IMR-90 (cell line): ENCODE results near the gene MTTP. TPM values are rescaled to one million over a fixed set of nuclear protein-coding genes. Genes with fewer than 3 reads are reported as not detected.

Experiments used
- ATAC-seq: fragments of 200-7000 bp; cut with Tn5 transposase; 2 replicates; pipeline ENCODE4 v1.9.1; 2020; ENCODE audit warnings: low read depth, mild to moderate bottlenecking, moderate library complexity
- BruUV-seq: library from RNA; stranded (reverse); fragments of 400-500 nt; replicated peaks from 2 replicates; lab custom pipeline; 2021; lab: Mats Ljungman, UMichigan
- CTCF ChIA-PET: fragments of 300-600 bp; formaldehyde crosslinking; extraction: SDS; loops from one replicate; lab custom pipeline; 2021; ENCODE audit warnings: antibody characterized with exemption; lab: Yijun Ruan, JAX
- POLR2A ChIA-PET: fragments of 300-600 bp; sonication (Branson Sonifier 250); formaldehyde crosslinking; loops from one replicate; lab custom pipeline; 2022; ENCODE audit warnings: antibody characterized with exemption; ENCODE audit not compliant: unreplicated experiment; lab: Charles Lee
- DNase-seq: peaks from one replicate; pipeline ENCODE4 v3.0.0; 2013
- H2AFZ ChIP-seq: replicated peaks from 2 replicates; pipeline ENCODE3; 2013; ENCODE audit warnings: low read length, mild to moderate bottlenecking; ENCODE audit not compliant: poor library complexity
- H2AK5ac ChIP-seq: 2 replicates; pipeline ENCODE4 v1.6.1; 2013; ENCODE audit warnings: low read depth, low read length, inconsistent platforms
- H2AK9ac ChIP-seq: replicated peaks from 2 replicates; pipeline ENCODE3; 2013; ENCODE audit warnings: mild to moderate bottlenecking, low read depth, low read length, moderate library complexity; ENCODE audit not compliant: poor library complexity
- H2BK120ac ChIP-seq: 2 replicates; pipeline ENCODE4 v1.6.1; 2013; ENCODE audit warnings: low read depth, low read length, inconsistent platforms
- H2BK15ac ChIP-seq: 3 replicates; pipeline ENCODE4 v1.6.1; 2013; ENCODE audit warnings: low read depth, low read length, inconsistent platforms
- H2BK20ac ChIP-seq: 2 replicates; pipeline ENCODE4 v1.6.1; 2013; ENCODE audit warnings: low read depth, mild to moderate bottlenecking, inconsistent platforms, low read length, moderate library complexity
- H2BK5ac ChIP-seq: 2 replicates; pipeline ENCODE4 v1.6.1; 2013; ENCODE audit warnings: mild to moderate bottlenecking, low read depth, low read length, inconsistent platforms; ENCODE audit not compliant: poor library complexity, severe bottlenecking
- H3K14ac ChIP-seq: replicated peaks from 2 replicates; pipeline ENCODE4 v1.6.1; 2013; ENCODE audit warnings: low read depth, low read length, inconsistent platforms
- H3K18ac ChIP-seq: 2 replicates; pipeline ENCODE4 v1.6.1; 2013; ENCODE audit warnings: low read depth, low read length, control low read depth
- H3K23ac ChIP-seq: 2 replicates; pipeline ENCODE4 v1.6.1; 2013; ENCODE audit warnings: low read depth, low read length, inconsistent platforms
- H3K27ac ChIP-seq: 2 replicates; pipeline ENCODE4 v1.5.1; 2013; ENCODE audit warnings: mild to moderate bottlenecking, control low read depth, low read length; ENCODE audit not compliant: insufficient read depth
- H3K27me3 ChIP-seq: 2 replicates; pipeline ENCODE4 v1.6.1; 2013; ENCODE audit warnings: low read length; ENCODE audit not compliant: control insufficient read depth, insufficient read depth
- H3K36me3 ChIP-seq: 2 replicates; pipeline ENCODE4 v1.6.1; 2013; ENCODE audit warnings: low read length, mixed read lengths; ENCODE audit not compliant: control insufficient read depth, insufficient read depth
- H3K4ac ChIP-seq: 2 replicates; pipeline ENCODE4 v1.6.1; 2013; ENCODE audit warnings: low read depth, low read length, inconsistent platforms
- H3K4me1 ChIP-seq: 2 replicates; pipeline ENCODE4 v1.6.1; 2013; ENCODE audit warnings: low read length, mixed read lengths; ENCODE audit not compliant: control insufficient read depth, insufficient read depth
- H3K4me2 ChIP-seq: 2 replicates; pipeline ENCODE4 v1.6.1; 2013; ENCODE audit warnings: low read depth, mild to moderate bottlenecking, control low read depth, low read length, moderate library complexity
- H3K4me3 ChIP-seq: 2 replicates; pipeline ENCODE4 v1.5.1; 2013; ENCODE audit warnings: low read depth, mild to moderate bottlenecking, control low read depth, low read length, moderate library complexity; ENCODE audit not compliant: insufficient read depth
- H3K56ac ChIP-seq: 2 replicates; pipeline ENCODE4 v1.6.1; 2013; ENCODE audit warnings: low read length, inconsistent platforms; ENCODE audit not compliant: insufficient read depth; ENCODE audit errors: extremely low read depth
- H3K79me1 ChIP-seq, 2 experiments: 2 replicates each; pipeline ENCODE4 v1.6.1; 2013; ENCODE audit warnings: low read length in 2 of 2, inconsistent platforms in 1 of 2, low read depth in 1 of 2
- H3K9ac ChIP-seq: 2 replicates; pipeline ENCODE4 v1.6.1; 2013; ENCODE audit warnings: low read depth, low read length, control low read depth
- H3K9me1 ChIP-seq: 2 replicates; pipeline ENCODE4 v1.6.1; 2013; ENCODE audit warnings: low read length, inconsistent platforms; ENCODE audit not compliant: insufficient read depth
- H3K9me3 ChIP-seq: 2 replicates; pipeline ENCODE4 v1.6.1; 2013; ENCODE audit warnings: low read length; ENCODE audit not compliant: control insufficient read depth, insufficient read depth
- H4K20me1 ChIP-seq: 2 replicates; pipeline ENCODE4 v1.6.1; 2013; ENCODE audit warnings: low read length, inconsistent platforms; ENCODE audit not compliant: insufficient read depth
- H4K5ac ChIP-seq: 2 replicates; pipeline ENCODE4 v1.6.1; 2013; ENCODE audit warnings: mild to moderate bottlenecking, low read depth, low read length, control low read depth
- H4K8ac ChIP-seq, 2 experiments: 2 replicates each; pipeline ENCODE4 v1.6.1; 2013; ENCODE audit warnings: low read depth in 2 of 2, low read length in 2 of 2, control low read depth in 1 of 2, inconsistent platforms in 1 of 2
- H4K91ac ChIP-seq: 2 replicates; pipeline ENCODE4 v1.6.1; 2013; ENCODE audit warnings: low read depth, low read length, inconsistent platforms; ENCODE audit not compliant: insufficient read depth
- BHLHE40 ChIP-seq: fragments of 150-350 bp; IDR thresholded peaks from 2 replicates; pipeline ENCODE4 v1.6.1; 2016; ENCODE audit warnings: mild to moderate bottlenecking, low read depth, low read length
- CEBPB ChIP-seq: IDR thresholded peaks from 2 replicates; pipeline ENCODE4 v1.6.1; 2012; ENCODE audit warnings: low read depth, low read length, improper control_type of control experiment
- CHD1 ChIP-seq: IDR thresholded peaks from 2 replicates; pipeline ENCODE4 v1.6.1; 2012; ENCODE audit warnings: low read depth, low read length, improper control_type of control experiment
- FOS ChIP-seq: fragments of 150-350 bp; IDR thresholded peaks from 2 replicates; pipeline ENCODE4 v1.6.1; 2016; ENCODE audit warnings: low read depth, low read length
- MAFK ChIP-seq: IDR thresholded peaks from 2 replicates; pipeline ENCODE4 v1.6.1; 2012; ENCODE audit warnings: low read depth, low read length, improper control_type of control experiment
- MAZ ChIP-seq: IDR thresholded peaks from 2 replicates; pipeline ENCODE4 v1.6.1; 2012; ENCODE audit warnings: low read depth, mild to moderate bottlenecking, low read length, improper control_type of control experiment, moderate library complexity, borderline replicate concordance
- MXI1 ChIP-seq: IDR thresholded peaks from 2 replicates; pipeline ENCODE4 v1.6.1; 2012; ENCODE audit warnings: low read depth, mild to moderate bottlenecking, low read length, moderate library complexity, borderline replicate concordance
- NFE2L2 ChIP-seq: fragments of 150-350 bp; IDR thresholded peaks from 2 replicates; pipeline ENCODE4 v1.6.1; 2016; ENCODE audit warnings: low read depth, mild to moderate bottlenecking, low read length
- POLR2A ChIP-seq: IDR thresholded peaks from 2 replicates; pipeline ENCODE4 v1.6.1; 2012; ENCODE audit warnings: mild to moderate bottlenecking, low read depth, low read length
- RAD21 ChIP-seq: IDR thresholded peaks from 2 replicates; pipeline ENCODE4 v1.6.1; 2012; ENCODE audit warnings: low read length, improper control_type of control experiment
- RCOR1 ChIP-seq: IDR thresholded peaks from 2 replicates; pipeline ENCODE4 v1.6.1; 2012; ENCODE audit warnings: mild to moderate bottlenecking, low read length, improper control_type of control experiment; ENCODE audit not compliant: insufficient replicate concordance
- RFX5 ChIP-seq: IDR thresholded peaks from 2 replicates; pipeline ENCODE4 v1.8.0; 2012; ENCODE audit warnings: low read depth, mild to moderate bottlenecking, low read length, moderate library complexity
- SMC3 ChIP-seq: fragments of 150-350 bp; IDR thresholded peaks from 2 replicates; pipeline ENCODE4 v1.6.1; 2016; ENCODE audit warnings: low read depth, mild to moderate bottlenecking, antibody characterized with exemption, low read length, moderate library complexity
- WGBS, 2 experiments: methylation state at CpG; one replicate each; pipeline versions ENCODE4 v1.1.5 to v1.1.7; 2013; ENCODE audit warnings: missing lambda C conversion rate in 2 of 2; ENCODE audit not compliant: insufficient read length in 1 of 2; ENCODE audit errors: extremely low coverage in 2 of 2; 5-methylcytosine and 5-hydroxymethylcytosine counted together
- dilution Hi-C: fragments of 300-500 bp; cut with HindIII; formaldehyde crosslinking; loops from one replicate; pipeline ENCODE4 v1.14.3; 2018; ENCODE audit warnings: low sequenced_read_pairs; ENCODE audit not compliant: unreplicated experiment
- in situ Hi-C: fragments of 300-500 bp; cut with MboI; formaldehyde crosslinking; loops from 3 replicates; pipeline ENCODE4 v1.14.3; 2019; ENCODE audit warnings: low sequenced_read_pairs, inconsistent platforms, mixed read lengths
- intact Hi-C: fragments of 100-400 bp; cut with micrococcal nuclease; formaldehyde crosslinking; loops from 2 replicates; pipeline ENCODE4 v1.10.0; 2022
- polyA plus RNA-seq, 3 experiments: library from polyadenylated mRNA; depleted of rRNA; stranded (reverse); fragments of >200 nt; gene quantifications; 2 replicates each; pipeline ENCODE4 v1.2.3, GENCODE V29; 2012; ENCODE audit warnings: low replicate concordance in 1 of 3
- total RNA-seq: library from RNA; depleted of rRNA; stranded (reverse); fragments of >200 nt; gene quantifications from 2 replicates; pipeline ENCODE4 v1.2.3, GENCODE V29; 2012
- TF ChIP-seq, protein P1 (sequence below): conservative IDR thresholded peaks from 2 replicates; pipeline ENCODE4 v1.5.1; 2012; ENCODE audit warnings: mild to moderate bottlenecking, low read depth, low read length, improper control_type of control experiment
- TF ChIP-seq, protein P2 (sequence below): fragments of 150-350 bp; IDR thresholded peaks from 2 replicates; pipeline ENCODE4 v1.6.1; 2017; ENCODE audit warnings: mild to moderate bottlenecking, antibody characterized with exemption, low read length, low read depth
- TF ChIP-seq, protein P3 (sequence below): fragments of 150-350 bp; IDR thresholded peaks from 2 replicates; pipeline ENCODE4 v1.6.1; 2016; ENCODE audit warnings: low read depth, mild to moderate bottlenecking, low read length, moderate library complexity, borderline replicate concordance

Gene MTTP
- total and polyA plus RNA-seq, 2 of the 4 experiments (the other 2 are of a cell fraction): under 0.01 to 0.03 TPM

DNA sequence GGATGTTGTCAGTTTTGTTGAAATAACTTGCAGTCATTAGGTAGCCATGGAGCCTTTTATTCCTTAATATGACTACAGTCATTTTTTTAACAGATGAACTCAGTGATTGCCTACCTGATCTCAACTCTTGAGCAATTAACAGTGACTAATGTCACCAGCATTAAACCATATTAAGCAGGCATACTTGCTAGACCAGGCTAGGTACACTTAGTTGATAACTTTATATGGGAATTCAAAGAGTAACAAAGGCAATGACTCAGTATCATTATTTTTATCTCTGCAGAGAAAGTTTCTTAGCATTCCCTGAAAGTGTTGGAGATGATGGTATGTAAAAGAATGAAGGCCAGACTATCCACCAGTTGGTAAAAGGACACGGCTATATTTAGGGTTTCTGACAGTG is 83.2 kb downstream of the MTTP start, which contains the start of gene C4orf54:
Gene C4orf54 (minus strand): TSS at position 31 of the 400 bp plus-strand sequence. CDS start 3,180 bp downstream, outside the sequence.
- BruUV-seq: no TSS peak
- H3K18ac ChIP-seq: no peak within 1 kb of the TSS
- H2BK15ac ChIP-seq: no peak within 1 kb of the TSS; the same call in 2 of the 3 replicates
- ATAC-seq: no peak
- no peak within 1 kb of the TSS for H3K4me3 ChIP-seq
- H3K4ac ChIP-seq: no peak within 1 kb of the TSS
- intact Hi-C loops (no loop called here), in situ Hi-C loops (no loop called here), dilution Hi-C loops (no loop called here)
- no peak within 1 kb of the TSS for H3K56ac ChIP-seq
- H4K20me1 ChIP-seq: no peaks in the 10 kb centered on the region
- WGBS, 2 experiments: no CpG with 5 or more reads among the region's 1 CpG
- no peak within 1 kb of the TSS for H2AK9ac ChIP-seq
- no peak within 1 kb of the TSS for H3K4me2 ChIP-seq
- H3K27me3 ChIP-seq: no peaks in the 10 kb centered on the region
- H3K14ac ChIP-seq: no peak within 1 kb of the TSS
- no peak within 1 kb of the TSS for H2AK5ac ChIP-seq
- no peaks in the 10 kb centered on the region for H3K79me1 ChIP-seq
- no peaks in the 10 kb centered on the region for H3K9me1 ChIP-seq
- H3K4me1 ChIP-seq: peaks cover 2% of the 10 kb centered on the region; the same call in 1 of the 2 replicates
- no peak within 1 kb of the TSS for H4K5ac ChIP-seq
- CTCF ChIA-PET: no interaction called here
- no peak within 1 kb of the TSS for H4K91ac ChIP-seq
- no peak within 1 kb of the TSS for H3K23ac ChIP-seq
- no peak within 1 kb of the TSS for H3K9ac ChIP-seq
- H3K36me3 ChIP-seq: no peaks in the 10 kb centered on the region
- H2BK120ac ChIP-seq: no peak within 1 kb of the TSS
- no peak for DNase-seq
- H2AFZ ChIP-seq: no peak within 1 kb of the TSS
- no peaks in the 10 kb centered on the region; the same call in 1 of the 2 replicates for H3K9me3 ChIP-seq
- H3K27ac ChIP-seq: no peak within 1 kb of the TSS
- H2BK20ac ChIP-seq: no peak within 1 kb of the TSS
- POLR2A ChIA-PET: no interaction called here
- no peak within 1 kb of the TSS for H2BK5ac ChIP-seq
- H4K8ac ChIP-seq: no peak within 1 kb of the TSS
- TF ChIP-seq BHLHE40: no peak
- TF ChIP-seq SMC3: no peak
- no peak for TF ChIP-seq CEBPB
- TF ChIP-seq, protein P1, sequence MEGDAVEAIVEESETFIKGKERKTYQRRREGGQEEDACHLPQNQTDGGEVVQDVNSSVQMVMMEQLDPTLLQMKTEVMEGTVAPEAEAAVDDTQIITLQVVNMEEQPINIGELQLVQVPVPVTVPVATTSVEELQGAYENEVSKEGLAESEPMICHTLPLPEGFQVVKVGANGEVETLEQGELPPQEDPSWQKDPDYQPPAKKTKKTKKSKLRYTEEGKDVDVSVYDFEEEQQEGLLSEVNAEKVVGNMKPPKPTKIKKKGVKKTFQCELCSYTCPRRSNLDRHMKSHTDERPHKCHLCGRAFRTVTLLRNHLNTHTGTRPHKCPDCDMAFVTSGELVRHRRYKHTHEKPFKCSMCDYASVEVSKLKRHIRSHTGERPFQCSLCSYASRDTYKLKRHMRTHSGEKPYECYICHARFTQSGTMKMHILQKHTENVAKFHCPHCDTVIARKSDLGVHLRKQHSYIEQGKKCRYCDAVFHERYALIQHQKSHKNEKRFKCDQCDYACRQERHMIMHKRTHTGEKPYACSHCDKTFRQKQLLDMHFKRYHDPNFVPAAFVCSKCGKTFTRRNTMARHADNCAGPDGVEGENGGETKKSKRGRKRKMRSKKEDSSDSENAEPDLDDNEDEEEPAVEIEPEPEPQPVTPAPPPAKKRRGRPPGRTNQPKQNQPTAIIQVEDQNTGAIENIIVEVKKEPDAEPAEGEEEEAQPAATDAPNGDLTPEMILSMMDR: no peak
- no peak for TF ChIP-seq CHD1
- TF ChIP-seq MAZ: no peak
- TF ChIP-seq MXI1: no peak
- TF ChIP-seq RFX5: no peak
- TF ChIP-seq RCOR1: no peak
- no peak for TF ChIP-seq MAFK
- TF ChIP-seq NFE2L2: no peak
- no peak for TF ChIP-seq FOS
- no peak for TF ChIP-seq RAD21
- TF ChIP-seq, protein P2, sequence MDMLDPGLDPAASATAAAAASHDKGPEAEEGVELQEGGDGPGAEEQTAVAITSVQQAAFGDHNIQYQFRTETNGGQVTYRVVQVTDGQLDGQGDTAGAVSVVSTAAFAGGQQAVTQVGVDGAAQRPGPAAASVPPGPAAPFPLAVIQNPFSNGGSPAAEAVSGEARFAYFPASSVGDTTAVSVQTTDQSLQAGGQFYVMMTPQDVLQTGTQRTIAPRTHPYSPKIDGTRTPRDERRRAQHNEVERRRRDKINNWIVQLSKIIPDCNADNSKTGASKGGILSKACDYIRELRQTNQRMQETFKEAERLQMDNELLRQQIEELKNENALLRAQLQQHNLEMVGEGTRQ: no peak
- no peak for TF ChIP-seq POLR2A
- TF ChIP-seq, protein P3, sequence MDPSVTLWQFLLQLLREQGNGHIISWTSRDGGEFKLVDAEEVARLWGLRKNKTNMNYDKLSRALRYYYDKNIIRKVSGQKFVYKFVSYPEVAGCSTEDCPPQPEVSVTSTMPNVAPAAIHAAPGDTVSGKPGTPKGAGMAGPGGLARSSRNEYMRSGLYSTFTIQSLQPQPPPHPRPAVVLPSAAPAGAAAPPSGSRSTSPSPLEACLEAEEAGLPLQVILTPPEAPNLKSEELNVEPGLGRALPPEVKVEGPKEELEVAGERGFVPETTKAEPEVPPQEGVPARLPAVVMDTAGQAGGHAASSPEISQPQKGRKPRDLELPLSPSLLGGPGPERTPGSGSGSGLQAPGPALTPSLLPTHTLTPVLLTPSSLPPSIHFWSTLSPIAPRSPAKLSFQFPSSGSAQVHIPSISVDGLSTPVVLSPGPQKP: no peak
